C4-2B (cell line): ENCODE data around the gene HRH3.

Experiments used
- H3K27ac ChIP-seq: fragments of 450-650 bp; 2 replicates; pipeline ENCODE4 v1.5.1; 2017
- ZFX ChIP-seq: fragments of 450-650 bp; IDR thresholded peaks from 2 replicates; pipeline ENCODE4 v1.6.1; 2017
- TF ChIP-seq, protein P1 (sequence below): fragments of 450-650 bp; conservative IDR thresholded peaks from 2 replicates; pipeline ENCODE4 v1.5.1; 2017; ENCODE audit warnings: mild to moderate bottlenecking

HRH3 gene

DNA sequence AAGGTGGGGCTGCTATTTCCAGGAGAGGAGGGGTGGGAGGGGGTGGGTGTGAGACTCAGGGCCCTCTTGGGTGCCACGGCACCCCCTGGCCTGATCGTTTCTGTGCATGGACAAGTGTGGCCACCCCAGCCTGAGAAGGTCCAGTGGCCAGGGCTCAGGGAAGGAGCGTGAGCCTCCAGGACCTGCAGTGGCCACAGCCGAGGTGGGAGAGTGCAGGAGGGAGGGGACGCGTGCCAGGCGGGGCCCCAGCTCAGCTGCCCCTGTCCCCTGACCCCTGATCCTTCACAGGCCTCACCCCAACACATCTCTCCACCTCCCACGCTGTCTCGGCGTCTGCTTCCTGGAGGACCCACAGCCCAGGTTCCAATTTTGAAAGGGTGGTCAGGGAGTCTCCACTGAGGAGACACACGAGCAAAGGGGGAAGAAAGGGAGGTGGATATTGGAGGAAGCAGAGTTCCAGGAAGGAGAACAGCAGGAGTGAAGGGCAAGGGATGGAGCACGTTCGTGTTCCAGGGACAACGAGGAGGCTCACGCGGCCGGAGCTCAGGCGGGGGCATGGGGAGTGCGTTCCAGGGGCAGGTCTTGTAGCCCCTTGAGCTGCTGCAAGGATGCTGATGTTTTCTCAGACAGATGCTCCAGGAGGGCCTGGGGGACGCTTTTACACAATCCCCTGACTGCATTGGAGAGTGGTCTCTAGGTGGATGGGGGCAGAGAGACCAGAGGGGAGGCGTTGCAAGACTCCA lies 4.2 kb upstream of the HRH3 start:
- no peak for TF ChIP-seq ZFX
- TF ChIP-seq, protein P1, sequence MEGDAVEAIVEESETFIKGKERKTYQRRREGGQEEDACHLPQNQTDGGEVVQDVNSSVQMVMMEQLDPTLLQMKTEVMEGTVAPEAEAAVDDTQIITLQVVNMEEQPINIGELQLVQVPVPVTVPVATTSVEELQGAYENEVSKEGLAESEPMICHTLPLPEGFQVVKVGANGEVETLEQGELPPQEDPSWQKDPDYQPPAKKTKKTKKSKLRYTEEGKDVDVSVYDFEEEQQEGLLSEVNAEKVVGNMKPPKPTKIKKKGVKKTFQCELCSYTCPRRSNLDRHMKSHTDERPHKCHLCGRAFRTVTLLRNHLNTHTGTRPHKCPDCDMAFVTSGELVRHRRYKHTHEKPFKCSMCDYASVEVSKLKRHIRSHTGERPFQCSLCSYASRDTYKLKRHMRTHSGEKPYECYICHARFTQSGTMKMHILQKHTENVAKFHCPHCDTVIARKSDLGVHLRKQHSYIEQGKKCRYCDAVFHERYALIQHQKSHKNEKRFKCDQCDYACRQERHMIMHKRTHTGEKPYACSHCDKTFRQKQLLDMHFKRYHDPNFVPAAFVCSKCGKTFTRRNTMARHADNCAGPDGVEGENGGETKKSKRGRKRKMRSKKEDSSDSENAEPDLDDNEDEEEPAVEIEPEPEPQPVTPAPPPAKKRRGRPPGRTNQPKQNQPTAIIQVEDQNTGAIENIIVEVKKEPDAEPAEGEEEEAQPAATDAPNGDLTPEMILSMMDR = no peak

DNA sequence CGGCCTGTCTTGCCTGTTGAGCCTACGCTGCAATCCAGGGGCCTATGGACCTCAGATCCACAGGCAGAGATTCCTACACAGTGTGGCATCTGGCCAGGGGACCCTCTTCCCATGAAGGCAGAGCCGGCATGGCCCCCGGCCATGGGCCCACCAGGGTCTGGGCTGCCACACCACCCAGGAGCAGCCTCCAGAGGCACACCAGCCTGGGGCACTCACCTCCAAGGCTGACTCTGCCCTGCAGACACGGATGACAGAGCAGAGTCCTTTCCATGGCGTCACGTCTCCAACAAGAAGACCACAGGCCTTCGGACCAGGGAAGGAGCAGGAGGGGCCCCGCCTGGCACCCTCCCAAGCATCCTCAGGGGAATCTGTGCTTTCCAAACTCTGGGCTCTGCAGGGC lies 3.5 kb upstream of the HRH3 start:
- TF ChIP-seq, protein P1 = no peak
- TF ChIP-seq ZFX = no peak
- H3K27ac ChIP-seq = no peak overlapping the region

More for the DNA sequence above, 4.2 kb upstream of the HRH3 start:
- H3K27ac ChIP-seq = no peak overlapping the region

DNA sequence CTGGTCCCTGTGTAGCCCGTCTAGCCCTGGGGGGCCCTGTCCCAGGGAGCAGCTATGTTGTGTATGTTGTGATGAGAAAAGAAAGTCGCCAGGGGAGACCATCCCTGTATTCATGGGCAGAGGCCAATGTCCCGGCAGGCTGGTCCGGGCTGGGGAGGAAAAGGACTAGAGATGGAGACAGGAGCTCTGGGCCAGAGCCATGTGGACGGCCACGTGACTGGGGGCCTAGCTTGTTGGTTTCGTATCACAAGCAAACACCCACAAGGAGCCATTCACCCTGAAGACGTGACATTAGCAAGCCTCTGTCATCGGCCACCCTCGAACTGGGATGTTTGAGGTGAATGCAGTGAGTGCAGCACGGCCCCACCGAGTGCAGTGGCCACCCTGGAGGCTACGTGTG lies 2.9 kb upstream of the HRH3 start:
- TF ChIP-seq ZFX = no peak
- TF ChIP-seq, protein P1 = no peak
- no peak overlapping the region for H3K27ac ChIP-seq

DNA sequence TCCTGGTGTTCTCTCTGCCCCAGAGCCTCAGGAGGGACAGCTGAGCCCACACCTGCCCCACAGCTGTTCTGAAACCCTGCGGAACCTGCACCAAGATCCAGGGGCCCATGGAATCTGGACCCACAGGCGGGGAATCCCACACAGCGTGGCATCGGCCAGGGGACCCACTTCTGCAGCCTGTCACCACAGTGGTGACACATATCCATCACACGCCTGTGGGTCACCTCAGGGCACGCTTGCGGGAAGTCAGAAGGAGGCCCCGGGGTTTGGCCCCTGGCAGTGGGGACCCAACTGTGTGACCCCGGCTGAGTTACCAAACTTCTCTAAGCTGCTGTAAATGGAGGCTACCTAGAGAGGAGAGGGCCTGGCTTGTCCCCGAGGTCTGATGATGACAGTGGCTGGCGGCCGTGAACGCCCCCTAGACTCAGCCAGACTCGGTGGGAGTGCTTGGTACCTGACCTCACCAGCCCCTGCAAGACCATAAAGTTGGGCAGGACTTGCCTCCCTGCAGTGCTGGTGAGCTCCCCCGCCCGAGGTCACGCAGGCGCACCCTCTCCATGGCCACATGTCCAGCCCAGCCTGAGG lies 2.3 kb upstream of the HRH3 start:
- TF ChIP-seq, protein P1 = no peak
- TF ChIP-seq ZFX = no peak
- no peak overlapping the region for H3K27ac ChIP-seq

DNA sequence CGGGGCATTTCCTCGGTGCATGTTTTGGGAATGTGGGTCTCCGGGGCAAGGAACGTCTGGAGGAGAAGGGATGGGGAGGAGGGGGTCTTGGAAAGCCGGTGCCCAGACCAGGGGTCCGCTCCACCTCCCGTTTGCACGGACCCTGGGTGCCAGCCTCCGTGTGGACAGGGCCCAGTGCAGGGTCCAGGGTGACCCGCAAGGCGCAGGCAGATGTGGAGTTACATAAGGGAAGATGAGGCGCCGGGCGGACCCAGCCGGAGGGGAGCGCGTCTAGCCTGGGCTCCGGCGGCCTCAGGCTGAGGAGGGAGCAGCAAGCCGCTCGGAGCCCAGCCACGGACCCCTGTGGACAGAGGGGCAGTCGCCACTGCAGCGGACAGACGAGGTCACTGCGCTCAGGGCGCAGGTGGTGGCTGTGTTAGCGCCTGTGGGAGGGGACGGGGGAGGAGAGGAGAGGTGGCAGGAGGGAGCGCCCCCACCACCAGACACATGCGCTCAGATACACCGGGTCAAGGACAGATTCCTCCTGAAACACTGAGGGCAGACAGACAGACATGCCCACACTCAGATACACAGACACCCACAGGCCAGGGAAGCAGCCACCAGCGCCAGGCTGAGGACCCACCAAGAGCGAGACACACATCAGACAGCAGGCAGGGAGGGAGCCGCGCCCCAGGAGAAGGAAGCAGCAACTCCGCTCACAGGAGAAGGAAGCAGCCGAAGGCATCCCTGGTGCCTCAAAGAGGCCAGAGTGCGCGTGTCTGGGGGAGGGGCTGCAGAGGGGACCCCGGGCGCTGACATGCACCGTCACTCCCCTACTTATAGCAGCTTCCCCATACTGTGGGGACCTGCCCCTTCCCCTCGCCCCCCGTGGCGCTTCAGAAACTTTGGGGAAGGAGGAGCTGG lies 839 bp upstream of the HRH3 start:
- TF ChIP-seq, protein P1 = no peak
- no peak for TF ChIP-seq ZFX
- H3K27ac ChIP-seq = no peak overlapping the region

DNA sequence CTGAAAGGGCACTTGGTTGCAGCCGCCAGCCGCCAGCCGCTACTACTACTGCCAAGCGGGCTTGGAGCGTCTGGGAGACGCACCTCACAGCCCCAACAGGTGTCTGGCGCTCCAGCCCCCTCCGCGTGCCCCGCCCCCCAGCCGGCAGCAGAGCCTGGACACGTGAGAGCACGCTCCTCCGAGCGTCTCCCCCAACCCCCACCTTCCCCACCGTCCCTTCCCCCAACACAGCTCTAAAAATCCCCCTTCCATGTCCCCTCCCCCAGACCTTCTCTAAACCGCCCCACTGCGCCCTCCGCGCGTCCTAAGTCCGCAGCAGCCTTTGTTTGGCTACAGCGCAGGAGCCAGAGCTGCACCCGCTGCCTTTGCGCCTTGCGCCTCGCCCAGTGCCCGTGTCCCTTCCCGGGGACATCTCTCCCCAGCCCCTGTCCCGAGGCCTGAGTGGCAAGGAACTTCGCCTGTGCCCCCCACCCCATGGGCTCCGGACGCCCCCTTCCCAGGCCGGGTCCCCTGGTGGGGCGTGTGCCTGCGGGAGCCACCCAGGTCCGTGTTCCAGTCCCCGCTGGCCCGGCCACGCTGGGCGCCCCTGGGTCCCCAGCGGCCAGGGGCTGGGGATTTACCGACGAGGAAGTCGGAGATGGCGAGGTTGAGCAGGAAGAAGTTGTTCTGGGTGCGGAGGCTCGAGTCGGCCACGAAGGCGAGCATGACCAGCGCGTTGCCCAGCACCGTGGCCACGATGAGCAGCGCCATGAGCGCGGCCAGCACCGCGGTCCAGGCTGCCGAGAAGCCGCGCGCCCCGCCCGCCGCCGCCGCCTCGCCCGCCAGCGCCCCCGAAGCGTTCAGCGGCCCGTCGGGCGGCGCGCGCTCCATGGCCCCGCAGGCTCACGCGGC lies 732 bp downstream of the HRH3 start:
- TF ChIP-seq, protein P1 = no peak
- TF ChIP-seq ZFX = no peak
- H3K27ac ChIP-seq = no peak overlapping the region
